ENCODE results near the gene TBC1D14. TPM values are rescaled to one million over a fixed set of nuclear protein-coding genes. Genes with fewer than 3 reads are reported as not detected.
A peak's percentile ranks its signal among the peaks of the same experiment; 100 is the strongest.

Gene TBC1D14
- total RNA-seq, 1 experiment from 2014 or later = 50.2 TPM

DNA sequence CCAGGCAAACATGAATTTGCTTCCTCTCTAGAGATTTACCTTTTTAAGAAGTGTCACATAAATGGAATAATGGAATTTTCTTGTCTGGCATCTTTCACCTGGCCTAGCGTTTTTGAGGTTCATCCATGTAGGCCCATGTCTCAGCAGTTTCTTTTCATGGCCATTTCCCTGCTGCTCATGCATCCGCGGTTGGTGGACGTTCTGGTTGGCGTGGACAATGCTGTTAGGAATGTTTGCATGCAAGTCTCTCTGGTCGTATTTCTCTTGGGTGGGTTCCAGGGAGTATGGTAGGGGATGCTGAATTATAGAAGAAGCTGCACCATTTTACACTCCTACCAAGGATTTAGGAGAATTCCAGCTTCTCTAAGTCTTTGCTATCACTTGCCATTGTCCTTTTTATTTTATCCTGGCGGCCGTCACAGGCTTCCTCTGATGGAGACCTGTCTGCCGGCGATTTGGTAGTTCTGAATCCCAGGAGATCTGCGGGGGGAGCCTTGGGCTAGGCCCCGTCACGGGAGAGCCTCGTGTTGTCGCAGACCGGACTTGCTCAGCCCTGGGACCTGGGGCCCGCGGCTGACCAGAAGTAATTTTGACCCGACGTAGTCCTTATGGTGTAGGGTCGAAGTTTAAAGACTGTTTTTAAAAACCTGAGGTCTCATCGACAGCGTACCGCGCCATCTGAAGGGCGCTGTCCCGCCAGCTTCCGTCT, 76.6 kb downstream of the TBC1D14 start:
- H4K20me1 ChIP-seq (ENCODE audit: control insufficient read depth, insufficient read depth, insufficient read length) = peaks cover 4% of the 10 kb centered on the region
- no peaks in the 10 kb centered on the region for H3K27me3 ChIP-seq (ENCODE audit: insufficient read depth, low read length)
- no peak overlapping the region for H3K56ac ChIP-seq (ENCODE audit: insufficient read length, low read depth, low read length)
- no peaks in the 10 kb centered on the region for H3K9me3 ChIP-seq (ENCODE audit: control insufficient read depth, low read depth, low read length)
- H3K9ac ChIP-seq (ENCODE audit: extremely low read depth, insufficient read length, low read length) = peak overlapping the region; percentile 62
- no peak overlapping the region for H2AK5ac ChIP-seq (ENCODE audit: insufficient read length, low read length)
- H2BK5ac ChIP-seq (ENCODE audit: insufficient read length, low read length) = no peak overlapping the region
- H3K23me2 ChIP-seq (ENCODE audit: insufficient read length, low read depth, low read length, poor library complexity, severe bottlenecking) = peaks cover 6% of the 10 kb centered on the region
- H3K14ac ChIP-seq (ENCODE audit: insufficient read depth, low read length) = no peak overlapping the region
- H3K4me2 ChIP-seq (ENCODE audit: insufficient read depth, insufficient read length, low read length) = peak overlapping the region; percentile 48
- no peak overlapping the region for H3K23ac ChIP-seq (ENCODE audit: insufficient read length, low read depth, low read length)
- no peak overlapping the region for H4K8ac ChIP-seq (replicated peaks; ENCODE audit: insufficient read length, low read depth, low read length)
- no peak overlapping the region for H2BK20ac ChIP-seq (ENCODE audit: low read depth, low read length, poor library complexity, severe bottlenecking)
- H2BK12ac ChIP-seq (ENCODE audit: insufficient read length, low read depth, low read length) = no peak overlapping the region
- H3K4ac ChIP-seq (ENCODE audit: low read depth, low read length) = no peak overlapping the region
- DNase-seq = no peak
- no peak overlapping the region for H2AFZ ChIP-seq (ENCODE audit: low read length)
- no peak overlapping the region for H4K91ac ChIP-seq (ENCODE audit: insufficient read length, low read depth, low read length)
- no CpG with 5 or more reads among the region's 28 CpGs for WGBS (ENCODE audit: extremely low coverage, insufficient read length, low lambda C conversion rate)
- H3K27ac ChIP-seq (ENCODE audit: insufficient read length, low read depth, low read length) = peak overlapping the region; percentile 8
- H2BK120ac ChIP-seq (ENCODE audit: low read depth, low read length, poor library complexity, severe bottlenecking) = no peak overlapping the region
- no peak overlapping the region for H3T11ph ChIP-seq (ENCODE audit: low read length)
- peak overlapping the region; percentile 85 to 93 for H3K4me3 Mint-ChIP-seq
- peaks cover 17% of the 10 kb centered on the region; the same call in 1 of the 2 replicates for H3K79me2 ChIP-seq (ENCODE audit: insufficient read depth, low read length)
- peaks cover 39 to 41% of the 10 kb centered on the region in 2 experiments for H3K4me1 Mint-ChIP-seq
- no peaks in the 10 kb centered on the region for H3K27me3 Mint-ChIP-seq (ENCODE audit: low read depth)
- H3K18ac ChIP-seq (ENCODE audit: insufficient read length, low read depth, low read length) = no peak overlapping the region
- TF ChIP-seq, protein P1, sequence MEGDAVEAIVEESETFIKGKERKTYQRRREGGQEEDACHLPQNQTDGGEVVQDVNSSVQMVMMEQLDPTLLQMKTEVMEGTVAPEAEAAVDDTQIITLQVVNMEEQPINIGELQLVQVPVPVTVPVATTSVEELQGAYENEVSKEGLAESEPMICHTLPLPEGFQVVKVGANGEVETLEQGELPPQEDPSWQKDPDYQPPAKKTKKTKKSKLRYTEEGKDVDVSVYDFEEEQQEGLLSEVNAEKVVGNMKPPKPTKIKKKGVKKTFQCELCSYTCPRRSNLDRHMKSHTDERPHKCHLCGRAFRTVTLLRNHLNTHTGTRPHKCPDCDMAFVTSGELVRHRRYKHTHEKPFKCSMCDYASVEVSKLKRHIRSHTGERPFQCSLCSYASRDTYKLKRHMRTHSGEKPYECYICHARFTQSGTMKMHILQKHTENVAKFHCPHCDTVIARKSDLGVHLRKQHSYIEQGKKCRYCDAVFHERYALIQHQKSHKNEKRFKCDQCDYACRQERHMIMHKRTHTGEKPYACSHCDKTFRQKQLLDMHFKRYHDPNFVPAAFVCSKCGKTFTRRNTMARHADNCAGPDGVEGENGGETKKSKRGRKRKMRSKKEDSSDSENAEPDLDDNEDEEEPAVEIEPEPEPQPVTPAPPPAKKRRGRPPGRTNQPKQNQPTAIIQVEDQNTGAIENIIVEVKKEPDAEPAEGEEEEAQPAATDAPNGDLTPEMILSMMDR (conservative IDR thresholded peaks at IDR 0.05) = peak; percentile 7; the same call in 1 of the 3 replicates
- no peaks in the 10 kb centered on the region; a peak in 2 of 7 replicates for H3K36me3 Mint-ChIP-seq (ENCODE audit: insufficient read depth in 1 of 3, low read depth in 3 of 3)
- peaks cover 5% of the 10 kb centered on the region for H3K79me1 ChIP-seq (ENCODE audit: insufficient read depth, low read depth, low read length, poor library complexity, severe bottlenecking)
- H2BK15ac ChIP-seq (ENCODE audit: low read depth, low read length) = no peak overlapping the region
- no peaks in the 10 kb centered on the region for H3K9me3 Mint-ChIP-seq
- H3K27ac Mint-ChIP-seq = peak overlapping the region; percentile 92 to 98 (median 97); a peak in 6 of 7 replicates
- no peak overlapping the region for H4K5ac ChIP-seq (ENCODE audit: insufficient read length, low read depth, low read length)
- H3K4me1 ChIP-seq (ENCODE audit: insufficient read depth, low read length) = peaks cover 5% of the 10 kb centered on the region; the same call in 1 of the 2 replicates
